ENCODE data around the gene SPSB3.

Gene SPSB3

GRCh38 chr16:1754204-1754603 lies 28.2 kb downstream of the SPSB3 start:
- DNase-seq (ENCODE audit: low read depth), result no peak
- TF ChIP-seq, protein P1, sequence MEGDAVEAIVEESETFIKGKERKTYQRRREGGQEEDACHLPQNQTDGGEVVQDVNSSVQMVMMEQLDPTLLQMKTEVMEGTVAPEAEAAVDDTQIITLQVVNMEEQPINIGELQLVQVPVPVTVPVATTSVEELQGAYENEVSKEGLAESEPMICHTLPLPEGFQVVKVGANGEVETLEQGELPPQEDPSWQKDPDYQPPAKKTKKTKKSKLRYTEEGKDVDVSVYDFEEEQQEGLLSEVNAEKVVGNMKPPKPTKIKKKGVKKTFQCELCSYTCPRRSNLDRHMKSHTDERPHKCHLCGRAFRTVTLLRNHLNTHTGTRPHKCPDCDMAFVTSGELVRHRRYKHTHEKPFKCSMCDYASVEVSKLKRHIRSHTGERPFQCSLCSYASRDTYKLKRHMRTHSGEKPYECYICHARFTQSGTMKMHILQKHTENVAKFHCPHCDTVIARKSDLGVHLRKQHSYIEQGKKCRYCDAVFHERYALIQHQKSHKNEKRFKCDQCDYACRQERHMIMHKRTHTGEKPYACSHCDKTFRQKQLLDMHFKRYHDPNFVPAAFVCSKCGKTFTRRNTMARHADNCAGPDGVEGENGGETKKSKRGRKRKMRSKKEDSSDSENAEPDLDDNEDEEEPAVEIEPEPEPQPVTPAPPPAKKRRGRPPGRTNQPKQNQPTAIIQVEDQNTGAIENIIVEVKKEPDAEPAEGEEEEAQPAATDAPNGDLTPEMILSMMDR (IDR thresholded peaks at IDR 0.05; ENCODE audit: low read depth, low read length, missing control alignments), result no peak
- no peak overlapping the region for H3K4me3 ChIP-seq (ENCODE audit: low read depth, low read length)

- H3K4me3 ChIP-seq (ENCODE audit: low read depth, low read length), result no peak overlapping the region
- DNase-seq (ENCODE audit: low read depth), result no peak
- TF ChIP-seq, protein P1 (IDR thresholded peaks at IDR 0.05; ENCODE audit: low read depth, low read length, missing control alignments), result no peak
Measured at GRCh38 chr16:1752853-1753252, 29.5 kb downstream of the SPSB3 start.

- H3K4me3 ChIP-seq (ENCODE audit: low read depth, low read length), result no peak overlapping the region
- no peak for DNase-seq (ENCODE audit: low read depth)
- TF ChIP-seq, protein P1 (IDR thresholded peaks at IDR 0.05; ENCODE audit: low read depth, low read length, missing control alignments), result no peak
Measured at GRCh38 chr16:1751946-1752345, 30.4 kb downstream of the SPSB3 start.

DNA sequence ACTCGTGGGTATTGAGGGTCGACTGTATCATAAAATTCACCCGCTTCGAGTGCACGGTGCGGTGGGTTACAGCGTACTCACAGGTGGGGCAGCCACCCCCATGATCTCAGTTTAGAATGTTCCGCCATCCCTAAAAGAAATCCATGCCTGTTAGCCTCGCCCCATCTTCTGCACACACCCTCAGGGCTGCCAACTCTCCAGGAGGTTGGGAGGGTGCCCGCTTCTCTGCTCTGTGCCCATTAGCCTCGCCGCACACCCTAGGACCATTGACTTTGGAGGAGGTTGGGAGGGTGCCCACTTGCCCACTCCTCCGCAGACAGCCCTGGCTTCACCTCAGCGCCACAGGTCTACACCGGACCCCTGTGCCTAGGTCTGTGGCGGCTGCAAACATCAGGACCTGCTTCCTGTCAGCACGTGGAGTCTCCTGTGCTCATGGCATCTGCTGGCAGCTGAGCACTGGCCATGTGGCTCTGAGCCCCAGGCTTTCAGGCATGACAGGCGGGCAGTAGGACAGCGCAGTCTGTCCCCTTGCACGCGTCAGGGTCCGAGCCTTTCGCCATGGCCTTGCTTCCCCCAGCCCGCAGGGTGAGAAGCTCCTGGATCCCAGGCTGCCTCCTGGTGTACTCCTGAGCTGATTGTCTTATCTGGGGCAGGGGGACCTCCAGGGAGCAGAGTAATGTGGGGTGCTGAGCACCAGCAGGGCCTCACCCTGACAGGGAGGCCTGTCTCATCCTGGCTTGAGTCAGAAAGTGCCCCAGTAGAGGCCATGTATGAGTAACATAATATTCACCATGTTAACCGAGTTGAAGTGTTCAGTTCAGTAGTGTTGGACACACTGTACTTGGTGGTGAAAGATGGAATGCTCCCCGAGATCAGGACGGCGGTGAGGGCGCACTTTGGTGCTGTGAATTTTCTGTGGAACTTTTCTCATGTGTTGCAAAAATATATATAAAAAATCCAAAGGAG lies 32.9 kb downstream of the SPSB3 start:
- TF ChIP-seq, protein P1 (IDR thresholded peaks at IDR 0.05; ENCODE audit: low read depth, low read length, missing control alignments), result no peak
- DNase-seq (ENCODE audit: low read depth), result no peak
- no peak overlapping the region for H3K4me3 ChIP-seq (ENCODE audit: low read depth, low read length)

GRCh38 chr16:1747934-1748333 lies 34.4 kb downstream of the SPSB3 start:
- TF ChIP-seq, protein P1 (IDR thresholded peaks at IDR 0.05; ENCODE audit: low read depth, low read length, missing control alignments), result no peak
- H3K4me3 ChIP-seq (ENCODE audit: low read depth, low read length), result no peak overlapping the region
- DNase-seq (ENCODE audit: low read depth), result no peak

GRCh38 chr16:1746693-1747195 lies 35.6 kb downstream of the SPSB3 start:
- TF ChIP-seq, protein P1 (IDR thresholded peaks at IDR 0.05; ENCODE audit: low read depth, low read length, missing control alignments), result no peak
- no peak overlapping the region for H3K4me3 ChIP-seq (ENCODE audit: low read depth, low read length)
- no peak for DNase-seq (ENCODE audit: low read depth)
